Eye (tissue), 1 donor: ENCODE measurements around the gene LRRK2.
"Not testable (repeated sequence)": the region's sequence is repeated elsewhere in the genome, so short reads cannot be mapped to it uniquely, and the experiment has no call there.

Experiments used
- DNase-seq: peaks from one replicate; pipeline ENCODE4 v3.0.0-alpha.2; 2015

LRRK2 gene

GRCh38 chr12:40325349-40325960, 100.7 kb downstream of the LRRK2 start:
- peak; percentile 20 for DNase-seq

GRCh38 chr12:40327535-40327934, 102.7 kb downstream of the LRRK2 start:
- no peak for DNase-seq

- no peak for DNase-seq
Observed at GRCh38 chr12:40330180-40330579, 105.4 kb downstream of the LRRK2 start.

GRCh38 chr12:40331886-40332285, 107.1 kb downstream of the LRRK2 start:
- DNase-seq = no peak

- DNase-seq = no peak
Observed at GRCh38 chr12:40335991-40336390, 111.2 kb downstream of the LRRK2 start.

- peak; percentile 31 for DNase-seq
Observed at GRCh38 chr12:40336573-40337199, 111.9 kb downstream of the LRRK2 start.

- DNase-seq = no peak
Observed at GRCh38 chr12:40338071-40338470, 113.3 kb downstream of the LRRK2 start.

- no peak for DNase-seq
Observed at GRCh38 chr12:40338621-40339020, 113.8 kb downstream of the LRRK2 start.

- no peak for DNase-seq
Observed at GRCh38 chr12:40342010-40342409, 117.2 kb downstream of the LRRK2 start.

GRCh38 chr12:40343124-40343523, 118.3 kb downstream of the LRRK2 start:
- DNase-seq = peak; percentile 62

GRCh38 chr12:40344312-40344711, 119.5 kb downstream of the LRRK2 start:
- no peak for DNase-seq

- no peak for DNase-seq
Observed at GRCh38 chr12:40351976-40352375, 127.2 kb downstream of the LRRK2 start.

- no peak for DNase-seq
Observed at GRCh38 chr12:40375076-40375475, 150.3 kb downstream of the LRRK2 start.

GRCh38 chr12:40376533-40377267, 151.9 kb downstream of the LRRK2 start:
- no peak for DNase-seq

- no peak for DNase-seq
Observed at GRCh38 chr12:40378691-40379090, 153.9 kb downstream of the LRRK2 start.

GRCh38 chr12:40382217-40382616, 157.4 kb downstream of the LRRK2 start:
- DNase-seq = no peak

- not testable (repeated sequence) for DNase-seq
Observed at GRCh38 chr12:40387279-40387678, 162.5 kb downstream of the LRRK2 start.

GRCh38 chr12:40390980-40391379, 166.2 kb downstream of the LRRK2 start:
- no peak for DNase-seq

GRCh38 chr12:40393026-40393425, 168.2 kb downstream of the LRRK2 start:
- no peak for DNase-seq

- no peak for DNase-seq
Observed at GRCh38 chr12:40399656-40400055, 174.9 kb downstream of the LRRK2 start.

- DNase-seq = no peak
Observed at GRCh38 chr12:40405419-40405818, 180.6 kb downstream of the LRRK2 start.
